ENCODE measurements around the gene AUTS2.

GRCh38 chr7:69857014-69857413 lies 258.7 kb downstream of the AUTS2 start:
- TF ChIP-seq GATA2 (IDR thresholded peaks at IDR 0.05; ENCODE audit: low read depth, low read length) (no peak), GATA3 (IDR thresholded peaks at IDR 0.05; ENCODE audit: low read depth, low read length) (no peak)
